Right lobe of liver (tissue), 4 donors: ENCODE results near the gene ATXN7L2.

Source experiments
- POLR2A ChIP-seq: fragments of 450-650 bp; IDR thresholded peaks from one replicate; pipeline ENCODE4 v1.6.1; 2017; ENCODE audit warnings: antibody characterized with exemption, mild to moderate bottlenecking
- TF ChIP-seq, protein P1 (sequence below), 4 donors: fragments of 200-600 bp in 3 of 4; fragments of 450-650 bp in 1 of 4; IDR thresholded peaks; one replicate each; pipeline versions ENCODE4 v1.5.1 to v1.8.0; 2016 to 2022; ENCODE audit warnings: antibody characterized with exemption in 4 of 4, mild to moderate bottlenecking in 2 of 4
- donor health status: DM: no; HTN: no; CAD: no.
- donor health status: DM: no; HTN: no; CAD: no.
- donor health status: DM: no; HTN: yes; CAD: no.

DNA sequence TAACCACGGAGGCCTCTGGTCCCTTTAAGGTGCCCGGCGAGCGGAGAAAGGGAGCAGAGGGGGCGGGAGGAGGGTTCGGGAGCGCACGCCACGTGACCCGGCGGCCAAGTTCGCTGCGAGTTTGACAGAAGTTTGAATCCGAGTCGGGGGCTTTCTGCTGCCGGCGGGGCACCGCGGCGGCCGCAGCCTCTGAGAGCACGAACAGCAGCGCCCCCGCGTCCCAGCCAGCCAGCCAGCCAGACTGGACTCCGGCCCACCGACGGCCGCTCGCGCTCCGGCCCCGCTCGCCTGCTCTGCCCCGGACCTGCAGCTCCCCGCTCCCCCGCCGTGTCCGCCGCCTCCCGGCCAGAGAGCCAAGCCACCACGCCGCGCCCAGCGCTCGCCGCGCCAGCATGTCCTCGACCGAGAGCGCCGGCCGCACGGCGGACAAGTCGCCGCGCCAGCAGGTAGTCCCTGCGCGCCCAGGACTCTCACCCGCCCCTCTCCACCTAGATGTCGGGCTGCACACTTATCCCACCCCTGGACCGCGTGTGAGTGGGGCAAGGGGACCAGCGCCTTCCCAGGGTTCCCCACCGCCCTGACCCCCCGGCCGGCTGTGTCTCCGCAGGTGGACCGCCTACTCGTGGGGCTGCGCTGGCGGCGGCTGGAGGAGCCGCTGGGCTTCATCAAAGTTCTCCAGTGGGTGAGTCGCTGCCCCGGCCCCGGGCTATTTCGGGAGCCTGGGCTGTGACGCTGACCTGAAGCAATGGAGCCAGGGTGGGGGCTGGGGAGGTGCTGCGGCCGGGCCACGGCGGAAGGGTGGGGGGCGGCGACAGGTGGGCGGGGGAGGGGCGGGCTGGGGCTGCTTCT is 17.0 kb upstream of the ATXN7L2 start, which contains the start of gene SYPL2:
- peak; percentile 29 for TF ChIP-seq POLR2A
- TF ChIP-seq, protein P1, sequence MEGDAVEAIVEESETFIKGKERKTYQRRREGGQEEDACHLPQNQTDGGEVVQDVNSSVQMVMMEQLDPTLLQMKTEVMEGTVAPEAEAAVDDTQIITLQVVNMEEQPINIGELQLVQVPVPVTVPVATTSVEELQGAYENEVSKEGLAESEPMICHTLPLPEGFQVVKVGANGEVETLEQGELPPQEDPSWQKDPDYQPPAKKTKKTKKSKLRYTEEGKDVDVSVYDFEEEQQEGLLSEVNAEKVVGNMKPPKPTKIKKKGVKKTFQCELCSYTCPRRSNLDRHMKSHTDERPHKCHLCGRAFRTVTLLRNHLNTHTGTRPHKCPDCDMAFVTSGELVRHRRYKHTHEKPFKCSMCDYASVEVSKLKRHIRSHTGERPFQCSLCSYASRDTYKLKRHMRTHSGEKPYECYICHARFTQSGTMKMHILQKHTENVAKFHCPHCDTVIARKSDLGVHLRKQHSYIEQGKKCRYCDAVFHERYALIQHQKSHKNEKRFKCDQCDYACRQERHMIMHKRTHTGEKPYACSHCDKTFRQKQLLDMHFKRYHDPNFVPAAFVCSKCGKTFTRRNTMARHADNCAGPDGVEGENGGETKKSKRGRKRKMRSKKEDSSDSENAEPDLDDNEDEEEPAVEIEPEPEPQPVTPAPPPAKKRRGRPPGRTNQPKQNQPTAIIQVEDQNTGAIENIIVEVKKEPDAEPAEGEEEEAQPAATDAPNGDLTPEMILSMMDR (IDR thresholded peaks at IDR 0.05) = peak in 1 of 4 donors; percentile 2
